Smooth muscle cell (in vitro differentiated cells): ENCODE results near the gene STKLD1. TPM values are rescaled to one million over a fixed set of nuclear protein-coding genes. Genes with fewer than 3 reads are reported as not detected.

Experiments
- DNase-seq: peaks from one replicate; lab custom pipeline; 2025; ENCODE audit not compliant: unreplicated experiment; lab: John Stamatoyannopoulos, UW
- H2AFZ ChIP-seq: fragments of 200-600 bp; sonication (generic); 2 replicates; pipeline ENCODE4 v1.6.0; 2016; ENCODE audit warnings: antibody characterized with exemption, low read depth, mild to moderate bottlenecking
- H3F3A ChIP-seq: fragments of 200-600 bp; sonication (generic); 2 replicates; pipeline ENCODE4 v1.6.0; 2017; ENCODE audit warnings: antibody characterized with exemption, low read depth
- H3K27ac ChIP-seq: fragments of 200-600 bp; sonication (generic); 2 replicates; pipeline ENCODE4 v1.5.1; 2016; ENCODE audit warnings: low read depth, mild to moderate bottlenecking
- H3K27me3 ChIP-seq: fragments of 200-600 bp; sonication (generic); 2 replicates; pipeline ENCODE4 v1.6.1; 2016; ENCODE audit warnings: low read depth, mild to moderate bottlenecking
- H3K36me3 ChIP-seq: fragments of 200-600 bp; sonication (generic); 2 replicates; pipeline ENCODE4 v1.5.1; 2016; ENCODE audit warnings: low read depth
- H3K4me1 ChIP-seq: fragments of 200-600 bp; sonication (generic); 2 replicates; pipeline ENCODE4 v1.5.1; 2016; ENCODE audit warnings: low read depth
- H3K4me2 ChIP-seq: fragments of 200-600 bp; sonication (generic); 2 replicates; pipeline ENCODE4 v1.6.0; 2016; ENCODE audit warnings: mild to moderate bottlenecking
- H3K4me3 ChIP-seq: fragments of 200-600 bp; sonication (generic); 2 replicates; pipeline ENCODE4 v1.5.1; 2016; ENCODE audit warnings: mild to moderate bottlenecking
- H3K79me2 ChIP-seq: fragments of 200-600 bp; sonication (generic); 2 replicates; pipeline ENCODE4 v1.6.0; 2016; ENCODE audit warnings: low read depth, mild to moderate bottlenecking
- H3K9ac ChIP-seq: fragments of 200-600 bp; sonication (generic); 2 replicates; pipeline ENCODE4 v1.6.0; 2016; ENCODE audit warnings: low read depth
- H3K9me3 ChIP-seq: fragments of 200-600 bp; sonication (generic); replicated peaks from 2 replicates; pipeline ENCODE4 v1.5.1; 2016; ENCODE audit warnings: low read depth
- H4K20me1 ChIP-seq: fragments of 200-600 bp; sonication (generic); 2 replicates; pipeline ENCODE4 v1.6.0; 2016; ENCODE audit warnings: low read depth
- WGBS: methylation state at CpG from one replicate; pipeline ENCODE4 v1.1.7; 2016; ENCODE audit warnings: low lambda C conversion rate; 5-methylcytosine and 5-hydroxymethylcytosine counted together
- polyA plus RNA-seq: library from polyadenylated mRNA; unstranded; fragments of >200 nt; fragmentation: Nextera tagmentation; extraction: Ambion mirVana; gene quantifications from 2 replicates; pipeline ENCODE4 v1.2.1, GENCODE V29; 2016
- total RNA-seq: library from RNA; depleted of rRNA; stranded (reverse); fragments of >200 nt; gene quantifications from 2 replicates; pipeline ENCODE4 v1.2.3, GENCODE V29; 2014
- TF ChIP-seq, protein P1 (sequence below): fragments of 200-600 bp; sonication (generic); IDR thresholded peaks from 2 replicates; pipeline ENCODE4 v1.5.1; 2017; ENCODE audit warnings: borderline replicate concordance, mild to moderate bottlenecking, antibody characterized with exemption; ENCODE audit not compliant: insufficient read depth, poor library complexity, severe bottlenecking

Gene STKLD1
- total and polyA plus RNA-seq, 2 experiments from 2014 or later, result 0.90 to 2.7 TPM

DNA sequence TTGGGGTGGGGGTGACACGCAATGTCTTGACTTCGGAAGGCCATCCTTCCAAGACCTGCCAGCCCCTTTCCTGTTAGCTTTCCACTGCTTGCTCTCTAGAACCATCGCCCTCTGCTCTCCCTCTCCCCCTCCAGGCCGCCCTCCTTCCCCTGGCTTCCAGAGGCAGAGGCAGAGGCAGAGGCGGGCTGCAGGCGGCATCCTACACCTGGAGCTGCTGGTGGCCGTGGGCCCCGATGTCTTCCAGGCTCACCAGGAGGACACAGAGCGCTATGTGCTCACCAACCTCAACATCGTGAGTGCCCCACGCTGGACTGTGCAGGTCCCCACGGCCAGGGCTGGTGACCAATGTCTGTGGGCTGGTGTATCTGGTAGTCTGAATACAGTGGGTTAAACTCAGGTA is 48.0 kb downstream of the STKLD1 start:
- no peak overlapping the region for H3K4me3 ChIP-seq
- no peak overlapping the region for H3K27ac ChIP-seq
- WGBS, result 94% methylated on average over 12 of the region's 12 CpGs
- no peak for DNase-seq
- H3K4me1 ChIP-seq, result peaks cover 2% of the 10 kb centered on the region
- no peaks in the 10 kb centered on the region for H3F3A ChIP-seq
- H3K79me2 ChIP-seq, result no peaks in the 10 kb centered on the region
- no peak overlapping the region for H3K4me2 ChIP-seq
- TF ChIP-seq, protein P1, sequence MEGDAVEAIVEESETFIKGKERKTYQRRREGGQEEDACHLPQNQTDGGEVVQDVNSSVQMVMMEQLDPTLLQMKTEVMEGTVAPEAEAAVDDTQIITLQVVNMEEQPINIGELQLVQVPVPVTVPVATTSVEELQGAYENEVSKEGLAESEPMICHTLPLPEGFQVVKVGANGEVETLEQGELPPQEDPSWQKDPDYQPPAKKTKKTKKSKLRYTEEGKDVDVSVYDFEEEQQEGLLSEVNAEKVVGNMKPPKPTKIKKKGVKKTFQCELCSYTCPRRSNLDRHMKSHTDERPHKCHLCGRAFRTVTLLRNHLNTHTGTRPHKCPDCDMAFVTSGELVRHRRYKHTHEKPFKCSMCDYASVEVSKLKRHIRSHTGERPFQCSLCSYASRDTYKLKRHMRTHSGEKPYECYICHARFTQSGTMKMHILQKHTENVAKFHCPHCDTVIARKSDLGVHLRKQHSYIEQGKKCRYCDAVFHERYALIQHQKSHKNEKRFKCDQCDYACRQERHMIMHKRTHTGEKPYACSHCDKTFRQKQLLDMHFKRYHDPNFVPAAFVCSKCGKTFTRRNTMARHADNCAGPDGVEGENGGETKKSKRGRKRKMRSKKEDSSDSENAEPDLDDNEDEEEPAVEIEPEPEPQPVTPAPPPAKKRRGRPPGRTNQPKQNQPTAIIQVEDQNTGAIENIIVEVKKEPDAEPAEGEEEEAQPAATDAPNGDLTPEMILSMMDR, result no peak
- no peaks in the 10 kb centered on the region for H3K36me3 ChIP-seq
- H4K20me1 ChIP-seq, result no peaks in the 10 kb centered on the region
- H3K27me3 ChIP-seq, result peaks cover 11% of the 10 kb centered on the region
- H3K9me3 ChIP-seq, result no peaks in the 10 kb centered on the region
- no peak overlapping the region for H2AFZ ChIP-seq
- no peak overlapping the region for H3K9ac ChIP-seq

DNA sequence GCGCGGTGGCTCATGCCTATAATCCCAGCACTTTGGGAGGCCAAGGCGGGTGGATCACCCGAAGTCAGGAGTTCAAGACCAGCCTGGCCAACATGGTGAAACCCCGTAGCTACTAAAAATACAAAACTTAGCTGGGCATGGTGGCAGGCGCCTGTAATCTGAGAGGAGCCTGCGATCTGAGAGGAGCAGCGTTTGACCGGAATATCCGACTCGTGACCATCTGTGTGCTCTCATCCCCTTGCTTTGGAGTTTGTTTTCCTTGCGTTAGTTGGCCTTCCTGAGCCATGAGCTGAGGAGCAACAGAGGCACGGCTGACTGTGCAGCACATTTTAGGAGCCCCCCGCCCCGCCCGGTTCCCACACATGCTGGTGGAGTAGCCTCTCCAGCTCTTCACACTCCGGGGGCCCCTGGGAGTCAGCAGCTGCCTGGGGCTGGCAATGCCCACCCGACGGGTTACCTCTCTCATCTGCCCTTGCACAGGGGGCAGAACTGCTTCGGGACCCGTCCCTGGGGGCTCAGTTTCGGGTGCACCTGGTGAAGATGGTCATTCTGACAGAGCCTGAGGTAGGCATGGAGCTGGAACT is 49.0 kb downstream of the STKLD1 start:
- TF ChIP-seq, protein P1, result no peak
- peaks cover 2% of the 10 kb centered on the region for H3K4me1 ChIP-seq
- H2AFZ ChIP-seq, result no peak overlapping the region
- no peak for DNase-seq
- no peak overlapping the region for H3K4me3 ChIP-seq
- H3K27me3 ChIP-seq, result peaks cover 11% of the 10 kb centered on the region
- H3K9ac ChIP-seq, result no peak overlapping the region
- no peak overlapping the region for H3K27ac ChIP-seq
- no peaks in the 10 kb centered on the region for H3K9me3 ChIP-seq
- no peaks in the 10 kb centered on the region for H4K20me1 ChIP-seq
- no peaks in the 10 kb centered on the region for H3K36me3 ChIP-seq
- no peaks in the 10 kb centered on the region for H3F3A ChIP-seq
- 92% methylated on average over 22 of the region's 22 CpGs for WGBS
- H3K79me2 ChIP-seq, result no peaks in the 10 kb centered on the region
- no peak overlapping the region for H3K4me2 ChIP-seq

DNA sequence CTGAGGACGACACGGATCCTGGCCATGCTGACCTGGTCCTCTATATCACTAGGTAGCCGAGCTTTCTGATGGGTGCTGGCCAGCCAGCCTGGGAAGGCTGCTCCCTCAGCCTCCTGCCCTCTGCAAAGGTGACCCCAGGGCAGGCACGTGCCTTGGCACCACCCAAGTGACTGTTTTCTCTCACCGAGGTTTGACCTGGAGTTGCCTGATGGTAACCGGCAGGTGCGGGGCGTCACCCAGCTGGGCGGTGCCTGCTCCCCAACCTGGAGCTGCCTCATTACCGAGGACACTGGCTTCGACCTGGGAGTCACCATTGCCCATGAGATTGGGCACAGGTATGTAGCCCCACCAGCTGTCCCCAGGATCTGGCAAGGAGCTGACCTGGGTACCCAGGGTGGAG is 49.8 kb downstream of the STKLD1 start:
- peaks cover 2% of the 10 kb centered on the region for H3K4me1 ChIP-seq
- H4K20me1 ChIP-seq, result no peaks in the 10 kb centered on the region
- H3F3A ChIP-seq, result no peaks in the 10 kb centered on the region
- TF ChIP-seq, protein P1, result no peak
- H3K27me3 ChIP-seq, result peaks cover 11% of the 10 kb centered on the region
- no peak for DNase-seq
- no peak overlapping the region for H2AFZ ChIP-seq
- H3K79me2 ChIP-seq, result no peaks in the 10 kb centered on the region
- H3K4me3 ChIP-seq, result no peak overlapping the region
- H3K9me3 ChIP-seq, result no peaks in the 10 kb centered on the region
- no peak overlapping the region for H3K27ac ChIP-seq
- H3K36me3 ChIP-seq, result no peaks in the 10 kb centered on the region
- 96% methylated on average over 11 of the region's 11 CpGs for WGBS
- no peak overlapping the region for H3K9ac ChIP-seq
- no peak overlapping the region for H3K4me2 ChIP-seq
